ENCODE measurements around the gene GPR37L1. TPM values are rescaled to one million over a fixed set of nuclear protein-coding genes. Genes with fewer than 3 reads are reported as not detected.

Gene GPR37L1
- total and polyA plus RNA-seq, 8 donors, result 0.02 to 0.25 (median 0.07) TPM; not detected in 2

DNA sequence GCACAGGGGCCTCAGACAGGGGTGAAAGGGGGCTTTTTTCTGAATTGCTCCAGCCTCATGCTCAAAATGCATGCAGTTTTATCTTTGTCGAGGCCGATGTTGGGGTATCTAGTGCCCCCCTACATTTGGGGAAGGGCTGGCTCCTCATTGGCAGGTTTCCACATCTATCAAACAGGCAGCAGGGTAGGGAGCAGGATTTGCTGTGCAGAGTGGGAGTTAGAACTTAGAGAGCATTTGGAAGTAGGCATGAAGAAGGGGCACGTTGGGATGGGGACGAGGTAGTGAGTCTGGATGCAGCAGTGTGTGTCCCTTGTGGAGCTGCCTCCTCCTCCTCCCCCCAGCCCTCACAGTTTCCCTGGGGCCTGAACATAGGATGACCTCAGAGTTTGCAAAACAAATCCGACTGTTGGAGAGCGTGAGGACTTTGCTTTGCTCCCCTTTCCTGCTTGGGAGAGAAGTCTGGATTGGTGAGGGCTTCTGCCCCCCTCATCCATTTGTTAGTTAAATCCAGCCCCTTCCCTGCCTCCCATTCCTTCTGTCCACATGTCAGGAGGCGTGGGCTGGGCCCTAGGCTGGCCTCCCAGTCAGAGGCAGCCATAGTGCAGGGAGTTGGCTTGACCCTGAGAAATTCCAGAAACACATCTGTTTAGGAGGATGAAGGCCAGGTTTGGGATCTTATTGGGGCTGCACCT is 36.9 kb upstream of the GPR37L1 start:
- FAIRE-seq (no peak), DNase-seq (peak in 1 of 6 donors; percentile 29), ATAC-seq (peak; percentile 33 to 70 (median 61))
- intact Hi-C loops (cut with DNase I), result no loop called here
- Histone ChIP-seq H3K9me3 (no peaks in the 10 kb centered on the region), H3K36me3 (no peaks in the 10 kb centered on the region), H3K27ac (peak overlapping the region; percentile 46 to 84 (median 74)), H3K4me3 (no peak overlapping the region), H3K27me3 (no peaks in the 10 kb centered on the region), H3K4me1 (peaks cover 15 to 16% (median 16%) of the 10 kb centered on the region in 3 donors)
- 58 to 61% methylated on average over 7 of the region's 7 CpGs for WGBS, 2 donors
- TF ChIP-seq, protein P1, sequence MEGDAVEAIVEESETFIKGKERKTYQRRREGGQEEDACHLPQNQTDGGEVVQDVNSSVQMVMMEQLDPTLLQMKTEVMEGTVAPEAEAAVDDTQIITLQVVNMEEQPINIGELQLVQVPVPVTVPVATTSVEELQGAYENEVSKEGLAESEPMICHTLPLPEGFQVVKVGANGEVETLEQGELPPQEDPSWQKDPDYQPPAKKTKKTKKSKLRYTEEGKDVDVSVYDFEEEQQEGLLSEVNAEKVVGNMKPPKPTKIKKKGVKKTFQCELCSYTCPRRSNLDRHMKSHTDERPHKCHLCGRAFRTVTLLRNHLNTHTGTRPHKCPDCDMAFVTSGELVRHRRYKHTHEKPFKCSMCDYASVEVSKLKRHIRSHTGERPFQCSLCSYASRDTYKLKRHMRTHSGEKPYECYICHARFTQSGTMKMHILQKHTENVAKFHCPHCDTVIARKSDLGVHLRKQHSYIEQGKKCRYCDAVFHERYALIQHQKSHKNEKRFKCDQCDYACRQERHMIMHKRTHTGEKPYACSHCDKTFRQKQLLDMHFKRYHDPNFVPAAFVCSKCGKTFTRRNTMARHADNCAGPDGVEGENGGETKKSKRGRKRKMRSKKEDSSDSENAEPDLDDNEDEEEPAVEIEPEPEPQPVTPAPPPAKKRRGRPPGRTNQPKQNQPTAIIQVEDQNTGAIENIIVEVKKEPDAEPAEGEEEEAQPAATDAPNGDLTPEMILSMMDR (IDR thresholded peaks at IDR 0.05), result no peak

DNA sequence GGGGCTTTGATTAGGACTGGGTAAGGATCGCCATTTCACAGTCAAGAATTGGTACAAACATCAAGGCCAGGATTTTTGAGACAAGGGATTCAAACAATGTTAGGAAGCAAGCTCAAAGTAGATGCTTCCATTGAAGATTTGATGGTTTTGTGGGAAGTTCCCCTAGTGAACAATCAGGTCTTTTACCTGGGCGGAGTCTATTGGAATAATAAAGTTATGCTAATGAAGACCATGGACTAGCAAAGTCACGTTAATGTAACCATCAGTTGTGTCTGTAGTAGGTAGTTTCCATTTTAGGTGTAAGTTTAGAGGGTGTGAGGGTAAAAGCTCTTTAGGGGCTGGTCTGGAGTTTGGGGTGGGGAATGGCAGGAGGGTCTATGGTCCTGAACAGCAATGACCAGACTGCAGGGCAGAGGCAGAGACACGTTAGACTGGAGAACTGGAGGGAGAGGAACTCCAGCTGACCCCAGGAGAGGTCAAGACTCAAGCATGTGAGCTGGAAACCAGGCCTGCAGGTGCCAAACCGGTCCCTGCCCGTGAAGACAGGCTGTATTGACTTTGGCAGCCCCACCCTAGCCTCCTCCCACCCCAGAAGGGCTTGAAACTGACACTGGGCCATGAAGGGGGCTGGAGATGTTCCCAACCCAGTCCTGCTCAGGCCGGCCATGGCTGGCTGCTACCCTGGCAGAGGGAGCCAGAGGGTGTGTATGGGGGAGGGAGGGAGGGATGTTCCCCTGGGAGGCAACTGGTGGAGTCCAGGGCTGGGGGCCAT is 36.0 kb upstream of the GPR37L1 start:
- Histone ChIP-seq H3K27ac (peak overlapping the region; percentile 46 to 84 (median 74)), H3K36me3 (no peaks in the 10 kb centered on the region), H3K4me1 (peaks cover 15 to 16% (median 16%) of the 10 kb centered on the region in 3 donors), H3K4me3 (no peak overlapping the region), H3K27me3 (no peaks in the 10 kb centered on the region), H3K9me3 (no peaks in the 10 kb centered on the region)
- TF ChIP-seq, protein P1 (IDR thresholded peaks at IDR 0.05), result no peak
- WGBS, 2 donors, result 42 to 47% methylated on average over 7 of the region's 7 CpGs
- FAIRE-seq (no peak), DNase-seq (peak in 1 of 6 donors; percentile 51), ATAC-seq (peak in 3 of 4 donors; percentile 11 to 54 (median 22))
- intact Hi-C loops (cut with DNase I), result no loop called here

DNA sequence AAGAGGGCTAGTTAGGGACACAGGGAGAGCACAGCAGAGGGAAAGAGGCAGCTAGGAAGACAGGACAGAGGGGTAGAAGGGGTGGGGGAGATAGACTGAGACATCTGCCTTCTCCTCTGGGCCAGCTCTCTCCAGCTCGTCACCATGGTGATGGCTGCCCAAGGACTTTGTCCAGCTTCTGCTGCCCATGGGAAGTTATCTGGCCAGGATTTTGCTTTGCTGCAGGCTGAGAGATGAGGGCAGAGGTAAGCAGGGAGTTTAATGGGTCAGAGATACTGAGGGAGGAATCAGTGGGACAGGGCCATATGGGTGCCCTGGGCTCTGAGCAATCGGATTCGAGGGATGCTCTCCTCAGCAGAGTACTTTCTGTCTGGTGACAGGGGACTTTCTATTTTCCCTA is 34.5 kb upstream of the GPR37L1 start:
- Histone ChIP-seq H3K4me1 (peaks cover 15 to 16% (median 16%) of the 10 kb centered on the region in 3 donors), H3K4me3 (no peak overlapping the region), H3K36me3 (no peaks in the 10 kb centered on the region), H3K9me3 (no peaks in the 10 kb centered on the region), H3K27ac (no peak overlapping the region), H3K27me3 (no peaks in the 10 kb centered on the region)
- TF ChIP-seq, protein P1 (IDR thresholded peaks at IDR 0.05), result no peak
- 70 to 73% methylated on average over 3 of the region's 3 CpGs for WGBS, 2 donors
- DNase-seq (no peak), ATAC-seq (no peak), FAIRE-seq (no peak)
- intact Hi-C loops (cut with DNase I), result no loop called here

DNA sequence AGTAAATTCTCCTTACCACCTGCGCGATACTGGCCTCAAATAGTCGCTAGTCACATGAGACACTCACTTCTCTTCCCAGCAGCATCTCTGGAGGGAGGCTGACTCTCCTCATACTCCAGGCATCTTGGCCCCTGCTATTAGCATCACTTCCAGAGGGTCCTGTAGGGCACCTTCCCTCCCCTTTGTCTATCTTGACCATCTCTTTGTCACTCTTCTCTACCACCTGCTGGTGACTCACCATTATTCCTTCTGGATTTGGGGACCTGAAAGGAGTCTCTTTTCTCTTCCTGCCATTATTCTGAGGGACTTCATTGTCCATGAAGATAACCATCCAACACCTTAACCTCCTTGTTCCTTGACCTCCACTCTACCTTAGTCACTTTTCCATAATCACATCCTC is 31.7 kb upstream of the GPR37L1 start:
- FAIRE-seq (no peak), ATAC-seq (peak in 2 of 4 donors; percentile 16 to 31), DNase-seq (no peak)
- H3K4me1 ChIP-seq, result peaks cover 10 to 14% (median 12%) of the 10 kb centered on the region in 3 donors
- H3K36me3 ChIP-seq, result no peaks in the 10 kb centered on the region
- intact Hi-C loops (cut with DNase I), result no loop called here
- no peaks in the 10 kb centered on the region for H3K9me3 ChIP-seq
- H3K27me3 ChIP-seq, result no peaks in the 10 kb centered on the region
- no peak overlapping the region for H3K27ac ChIP-seq
- no peak overlapping the region for H3K4me3 ChIP-seq
- 91 to 96% methylated on average over 3 of the region's 3 CpGs for WGBS, 2 donors
- TF ChIP-seq, protein P1 (IDR thresholded peaks at IDR 0.05), result no peak
